GM12873 (cell line): ENCODE results near the gene ROR2.

ENCODE experiments used
- CTCF ChIP-seq: IDR thresholded peaks from 2 replicates; pipeline ENCODE4 v1.5.1; 2012; ENCODE audit warnings: low read depth, mild to moderate bottlenecking, moderate library complexity, low read length, control low read depth; ENCODE audit not compliant: insufficient read depth; ENCODE audit errors: missing control alignments

Gene ROR2

DNA sequence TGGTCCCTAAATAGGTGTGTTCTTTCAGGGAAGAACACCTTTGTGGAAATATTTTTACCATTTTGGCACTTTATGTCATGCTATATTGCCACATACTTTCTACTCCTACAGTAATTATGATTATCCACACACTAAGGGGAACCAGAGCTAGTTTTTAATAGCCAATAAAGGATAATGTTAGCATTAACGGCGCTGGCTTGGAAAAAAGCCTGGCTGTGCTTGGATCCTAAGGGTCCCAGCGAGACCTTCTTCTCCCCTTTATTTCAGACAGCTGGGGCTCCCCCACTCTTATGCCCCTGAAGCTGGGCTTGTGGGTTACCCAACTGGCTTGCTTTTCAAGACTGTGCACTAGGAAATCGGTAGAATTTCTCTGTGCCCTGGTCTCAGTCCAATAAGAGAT lies 367.8 kb downstream of the ROR2 start:
- TF ChIP-seq CTCF: no peak

DNA sequence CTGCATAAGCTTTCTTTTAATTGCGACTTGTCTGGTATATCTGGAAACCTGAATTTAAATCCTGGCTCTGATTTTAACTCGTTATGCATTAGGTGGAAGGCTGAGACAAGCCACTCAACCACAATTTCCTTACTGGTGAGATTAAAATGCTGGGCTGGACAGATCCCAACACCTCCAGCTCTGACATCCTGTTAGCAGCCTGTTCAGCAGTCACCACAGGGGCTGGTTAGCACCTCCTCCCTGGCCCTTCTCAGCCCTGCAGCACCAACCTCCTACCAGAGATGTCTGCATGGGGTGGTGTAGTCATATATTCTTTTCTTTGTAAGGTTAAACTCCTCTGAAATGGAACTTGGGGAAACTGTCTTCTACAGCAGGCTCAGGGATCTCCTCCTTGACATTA lies 369.9 kb downstream of the ROR2 start:
- TF ChIP-seq CTCF: no peak

- TF ChIP-seq CTCF: no peak
Observed at GRCh38 chr9:91578911-91579310, 371.1 kb downstream of the ROR2 start.

DNA sequence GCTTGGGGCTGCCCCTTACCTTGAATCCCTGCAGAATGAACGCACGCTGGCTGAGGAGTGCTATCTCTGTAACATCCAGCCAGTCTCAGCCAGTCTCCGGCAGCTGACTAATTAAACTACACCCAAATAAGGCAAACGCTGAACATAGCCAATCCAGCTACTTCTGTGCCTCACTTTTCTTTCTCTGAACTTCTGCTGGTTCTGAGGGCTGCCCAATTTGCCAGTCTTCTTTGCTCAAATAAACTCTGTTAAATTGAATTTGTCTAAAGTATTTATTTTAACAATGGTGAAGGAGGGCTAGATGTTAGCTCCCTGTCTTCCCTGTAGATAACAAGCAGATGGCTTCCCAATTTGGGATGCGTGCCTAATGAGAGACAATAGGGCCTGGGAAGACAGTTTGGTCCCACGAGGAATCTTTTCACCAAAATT lies 372.4 kb downstream of the ROR2 start:
- no peak for TF ChIP-seq CTCF

- TF ChIP-seq CTCF: no peak
Observed at GRCh38 chr9:91572811-91573210, 377.2 kb downstream of the ROR2 start.

GRCh38 chr9:91572044-91572443 lies 378.0 kb downstream of the ROR2 start:
- no peak for TF ChIP-seq CTCF

GRCh38 chr9:91571036-91571435 lies 379.0 kb downstream of the ROR2 start:
- TF ChIP-seq CTCF: no peak

GRCh38 chr9:91567642-91568274 lies 382.3 kb downstream of the ROR2 start:
- no peak for TF ChIP-seq CTCF
